ENCODE data around the gene ADGRA1.

Gene ADGRA1

GRCh38 chr10:133076274-133077038 lies 11.3 kb upstream of the ADGRA1 start:
- DNase-seq (ENCODE audit: low spot score) = no peak

- no peak for DNase-seq (ENCODE audit: low spot score)
Measured at GRCh38 chr10:133079836-133080682, 7.7 kb upstream of the ADGRA1 start.

- DNase-seq (ENCODE audit: low spot score) = no peak
Measured at GRCh38 chr10:133080683-133081040, 7.1 kb upstream of the ADGRA1 start.

GRCh38 chr10:133081636-133082035 lies 6.1 kb upstream of the ADGRA1 start:
- no peak for DNase-seq (ENCODE audit: low spot score)

GRCh38 chr10:133082685-133083421 lies 4.9 kb upstream of the ADGRA1 start:
- no peak for DNase-seq (ENCODE audit: low spot score)

- DNase-seq (ENCODE audit: low spot score) = no peak
Measured at GRCh38 chr10:133083422-133084100, 4.2 kb upstream of the ADGRA1 start.

GRCh38 chr10:133084491-133084890 lies 3.2 kb upstream of the ADGRA1 start:
- DNase-seq (ENCODE audit: low spot score) = no peak

GRCh38 chr10:133085251-133086125 lies 2.2 kb upstream of the ADGRA1 start:
- no peak for DNase-seq (ENCODE audit: low spot score)

GRCh38 chr10:133086247-133086646 lies 1.5 kb upstream of the ADGRA1 start:
- no peak for DNase-seq (ENCODE audit: low spot score)

- DNase-seq (ENCODE audit: low spot score) = no peak
Measured at GRCh38 chr10:133087045-133087678, 562 bp upstream of the ADGRA1 start.

- no peak for DNase-seq (ENCODE audit: low spot score)
Measured at GRCh38 chr10:133088179-133088955, 643 bp downstream of the ADGRA1 start.

- no peak for DNase-seq (ENCODE audit: low spot score)
Measured at GRCh38 chr10:133088956-133089800, 1.5 kb downstream of the ADGRA1 start.

- no peak for DNase-seq (ENCODE audit: low spot score)
Measured at GRCh38 chr10:133090101-133090500, 2.4 kb downstream of the ADGRA1 start.

- no peak for DNase-seq (ENCODE audit: low spot score)
Measured at GRCh38 chr10:133090654-133091053, 2.9 kb downstream of the ADGRA1 start.

GRCh38 chr10:133091316-133091715 lies 3.6 kb downstream of the ADGRA1 start:
- DNase-seq (ENCODE audit: low spot score) = no peak

- DNase-seq (ENCODE audit: low spot score) = no peak
Measured at GRCh38 chr10:133093291-133093690, 5.6 kb downstream of the ADGRA1 start.

GRCh38 chr10:133094286-133094685 lies 6.6 kb downstream of the ADGRA1 start:
- DNase-seq (ENCODE audit: low spot score) = no peak

- DNase-seq (ENCODE audit: low spot score) = no peak
Measured at GRCh38 chr10:133094866-133095265, 7.1 kb downstream of the ADGRA1 start.

GRCh38 chr10:133095586-133095985 lies 7.9 kb downstream of the ADGRA1 start:
- no peak for DNase-seq (ENCODE audit: low spot score)

All from NAMALWA (cell line).